Muscle of arm (tissue), 12 donors: ENCODE measurements around the gene INMT. TPM values are rescaled to one million over a fixed set of nuclear protein-coding genes. Genes with fewer than 3 reads are reported as not detected.

ENCODE experiments used
- polyA plus RNA-seq, 12 donors: library from polyadenylated mRNA; unstranded; fragments of 120-200 nt; gene quantifications; one replicate each; pipeline ENCODE4 v1.2.1, GENCODE V29; 2013; ENCODE audit not compliant: insufficient read length in 12 of 12

INMT gene
- polyA plus RNA-seq, 12 donors: 2.8 to 11.9 (median 9.4) TPM; not detected in 1

Other genes starting within 250 kb of the INMT start
- 10 to 100 TPM in 11 of 12 donors, not detected in 1; 29.2 to 50.2 (median 40.7) TPM for gene GGCT, start 247.3 kb upstream of the INMT start, polyA plus RNA-seq
- 100 to 1,000 TPM in 1 of 12 donors, 10 to 100 TPM in 10, not detected in 1; 52.7 to 109 (median 74.4) TPM for gene GARS1, start 157.3 kb upstream of the INMT start, polyA plus RNA-seq
- 1 to 10 TPM in 10 of 12 donors, under 1 TPM in 1, not detected in 1; 0.97 to 8.0 (median 3.3) TPM for gene CRHR2, start 69.7 kb upstream of the INMT start, polyA plus RNA-seq
- 10 to 100 TPM in 1 of 12 donors, 1 to 10 TPM in 10, not detected in 1; 3.8 to 20.0 (median 5.3) TPM for gene MINDY4, start 19.3 kb downstream of the INMT start, polyA plus RNA-seq
- 100 to 1,000 TPM in 5 of 12 donors, 10 to 100 TPM in 6, not detected in 1; 76.8 to 135 (median 91.9) TPM for gene AQP1, start 159.7 kb downstream of the INMT start, polyA plus RNA-seq
- gene GHRHR, start 211.8 kb downstream of the INMT start, polyA plus RNA-seq: 1 to 10 TPM in 5 of 12 donors, under 1 TPM in 4, not detected in 3; 0.60 to 2.3 (median 1.1) TPM